H1 (cell line): Measurements from ENCODE around the gene ZNF618. TPM values are rescaled to one million over a fixed set of nuclear protein-coding genes. Genes with fewer than 3 reads are reported as not detected.

Experiments used
- ASH2L ChIP-seq: fragments of 200-600, 300-600 bp; sonication (generic); IDR thresholded peaks from one replicate; pipeline ENCODE4 v1.7.1; 2017; ENCODE audit warnings: low read length
- EP300 ChIP-seq, 2 experiments: IDR thresholded peaks; 1 replicate in 1 of 2; 2 replicates in 1 of 2; pipeline ENCODE4 v1.6.1; 2011 to 2012; ENCODE audit warnings: low read depth in 2 of 2, low read length in 2 of 2, mild to moderate bottlenecking in 2 of 2, borderline replicate concordance in 1 of 2, inconsistent platforms in 1 of 2, moderate library complexity in 1 of 2
- FOSL1 ChIP-seq: IDR thresholded peaks from 2 replicates; pipeline ENCODE4 v1.6.1; 2011; ENCODE audit warnings: mild to moderate bottlenecking, low read depth, low read length, moderate library complexity; ENCODE audit not compliant: insufficient read depth
- HDAC6 ChIP-seq: IDR thresholded peaks from one replicate; pipeline ENCODE4 v1.7.1; 2012; ENCODE audit warnings: low read depth, mild to moderate bottlenecking, inconsistent platforms, low read length, moderate library complexity
- RXRA ChIP-seq: IDR thresholded peaks from 2 replicates; pipeline ENCODE4 v1.6.1; 2011; ENCODE audit warnings: low read depth, mild to moderate bottlenecking, low read length, moderate library complexity; ENCODE audit not compliant: insufficient read depth
- TAF7 ChIP-seq: optimal IDR thresholded peaks from 2 replicates; pipeline ENCODE3; 2011; ENCODE audit warnings: low read depth, mild to moderate bottlenecking, inconsistent platforms, low read length, moderate library complexity, borderline replicate concordance
- YY1 ChIP-seq: IDR thresholded peaks from 2 replicates; pipeline ENCODE4 v1.6.1; 2011; ENCODE audit warnings: low read depth, mild to moderate bottlenecking, low read length
- polyA plus RNA-seq, 7 experiments: library from polyadenylated mRNA; depleted of rRNA in 3 of 7; stranded (reverse) in 5 of 7; unstranded in 2 of 7; fragments of >200 nt in 5 of 7; fragments of 200-250 nt in 2 of 7; gene quantifications; 1 replicate in 5 of 7; 2 replicates in 1 of 7; 4 replicates in 1 of 7; pipeline versions ENCODE4 v1.2.1 to v1.2.3, GENCODE V29; 2011 to 2013; ENCODE audit warnings: missing spikeins in 2 of 7, mixed read lengths in 2 of 7
- total RNA-seq: library from RNA; stranded (reverse); fragmentation: NEBNext Ultra II Directional; extraction: Animal tissue kit (Norgen Biotek cat#: 25700); gene quantifications from 2 replicates; pipeline ENCODE4 v1.2.1, GENCODE V29; 2021

The ZNF618 gene
- total and polyA plus RNA-seq, 2 of the 8 experiments (the other 6 are each of a cell fraction or from before 2014, with no cell fraction given), result 9.6 to 28.5 TPM

DNA sequence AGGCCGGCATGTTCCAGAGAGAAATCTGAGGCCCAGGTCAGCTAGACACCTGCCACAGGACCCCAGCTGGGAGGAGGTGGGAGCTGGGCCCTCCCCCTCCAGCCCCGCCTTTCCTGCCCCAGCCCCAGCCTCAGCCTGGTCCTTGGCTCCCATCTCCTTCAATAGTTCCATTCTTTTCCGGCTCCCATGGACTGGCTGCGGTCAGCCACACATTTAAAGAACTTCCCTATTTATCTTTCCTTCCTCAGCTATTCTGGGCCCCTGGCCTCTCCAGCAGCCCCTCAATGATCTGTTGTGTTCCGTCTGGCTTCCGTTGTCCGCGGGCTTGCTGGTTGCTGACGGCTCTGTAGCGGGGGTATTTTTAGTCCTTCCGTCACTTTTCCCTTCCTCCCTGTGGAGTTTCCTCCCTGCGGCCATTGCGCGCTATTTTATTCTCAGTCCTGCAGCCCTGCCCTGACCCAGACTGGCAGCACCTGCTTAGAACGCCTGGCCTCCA is 128.2 kb downstream of the ZNF618 start (continued):
- TF ChIP-seq HDAC6 (no peak), ASH2L (no peak), FOSL1 (no peak), EP300 (IDR thresholded peaks at IDR 0.05; ENCODE audit: borderline replicate concordance in 1 of 2, low read depth in 2 of 2, low read length in 2 of 2) (no peak), YY1 (no peak), RXRA (no peak), TAF7 (no peak)
- TF ChIP-seq, all 59 proteins: peak for 0
